ENCODE results near the gene GSTT4.
"Not testable (repeated sequence)": the region's sequence is repeated elsewhere in the genome, so short reads cannot be mapped to it uniquely, and the experiment has no call there.

GSTT4 gene

DNA sequence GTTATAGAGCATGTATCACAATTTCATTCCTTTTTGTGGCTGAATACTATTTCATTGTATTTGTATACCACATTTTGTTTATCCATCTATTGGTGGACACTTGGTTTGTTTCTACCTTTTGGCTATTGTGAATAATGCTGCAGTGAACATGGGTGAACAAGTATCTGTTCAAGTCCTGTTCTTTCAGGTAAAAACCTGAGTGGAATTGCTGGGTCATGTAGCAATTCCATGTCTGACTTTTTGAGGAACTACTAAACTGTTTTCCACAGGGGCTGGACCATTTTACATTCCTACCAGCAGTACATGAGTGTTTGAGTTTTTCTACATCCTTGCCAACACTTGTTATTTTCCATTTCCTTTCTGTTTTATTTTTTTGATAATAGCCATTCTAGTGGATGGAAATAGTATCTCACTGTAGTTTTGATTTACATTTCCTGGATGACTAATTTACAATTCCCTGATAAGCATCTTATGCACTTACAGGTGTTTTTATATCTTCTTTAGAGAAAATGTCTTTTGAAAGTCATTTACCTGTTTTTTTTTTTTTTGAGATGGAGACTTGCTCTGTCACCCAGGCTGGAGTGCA, 18.0 kb upstream of the GSTT4 start:
- no peak for DNase-seq

DNA sequence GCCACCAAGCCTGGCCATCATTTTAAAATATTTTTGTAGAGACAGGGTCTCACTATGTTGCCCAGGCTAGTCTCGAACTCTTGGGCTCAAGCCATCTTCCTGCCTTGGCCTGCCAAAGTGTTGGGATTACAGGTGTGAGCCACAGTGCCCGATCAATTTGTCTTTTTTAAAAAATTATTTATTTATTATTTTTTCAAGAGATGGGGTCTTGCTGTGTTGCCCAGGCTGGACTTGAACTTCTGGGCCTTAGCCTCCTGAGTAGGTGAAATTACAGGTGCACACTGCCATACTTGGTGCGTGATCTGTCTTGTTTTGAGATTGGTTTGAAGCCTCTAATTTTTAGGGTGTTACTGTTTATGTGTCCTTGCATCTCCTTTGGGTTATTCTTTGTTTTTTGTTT, 16.1 kb upstream of the GSTT4 start:
- DNase-seq, result no peak

DNA sequence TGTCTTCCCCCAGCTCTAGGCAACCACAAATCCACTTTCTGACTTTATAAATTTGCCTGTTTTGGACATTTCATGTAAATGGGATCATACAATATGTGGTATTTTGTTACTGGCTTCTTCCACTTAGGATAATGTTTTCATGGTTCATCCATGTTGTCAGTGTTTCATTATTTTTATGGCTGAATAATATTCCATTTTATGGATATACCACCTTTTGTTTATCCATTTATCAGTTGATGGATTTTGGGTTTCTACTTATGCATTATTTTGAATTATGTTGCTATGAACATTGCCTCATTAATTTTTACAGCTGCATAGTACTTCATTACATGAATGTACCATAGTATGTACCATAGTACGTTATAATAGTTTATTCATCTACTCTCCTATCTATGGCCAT, 10.9 kb upstream of the GSTT4 start:
- DNase-seq, result no peak

DNA sequence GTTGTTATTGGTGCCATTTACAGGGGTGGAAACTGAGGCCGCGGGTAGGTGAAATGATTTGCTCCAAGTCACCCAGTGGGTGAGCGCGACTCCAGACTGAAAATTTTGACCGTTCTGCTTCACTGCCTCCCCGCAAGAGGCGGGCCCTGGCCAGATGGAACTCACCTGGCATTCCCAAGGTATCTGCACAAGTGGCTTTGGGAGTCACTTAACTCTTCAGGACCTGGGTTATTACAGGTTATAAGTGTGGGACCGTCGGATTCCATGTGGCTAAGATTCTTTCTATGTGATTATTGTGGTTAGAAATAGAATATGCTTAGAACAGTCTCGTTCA, 6.4 kb upstream of the GSTT4 start:
- DNase-seq, result no peak

DNA sequence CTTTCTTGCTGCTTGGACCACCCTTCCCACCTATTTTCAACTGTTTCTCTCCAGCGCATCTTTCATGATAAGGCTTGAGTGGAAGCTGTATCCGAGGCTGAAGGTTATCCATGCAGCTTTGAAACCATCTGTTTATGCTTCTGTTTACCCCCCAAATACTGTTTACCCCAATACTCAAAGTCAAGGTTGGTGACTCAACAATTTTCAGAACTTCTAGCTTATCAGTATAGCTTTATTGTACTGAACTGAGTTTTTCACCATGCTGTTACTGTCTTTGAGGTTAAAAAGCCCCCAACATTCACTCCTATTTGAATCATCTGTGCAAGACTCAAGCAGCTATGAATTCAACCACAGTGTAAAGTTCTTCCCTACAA, 4.8 kb upstream of the GSTT4 start:
- DNase-seq, result no peak

DNA sequence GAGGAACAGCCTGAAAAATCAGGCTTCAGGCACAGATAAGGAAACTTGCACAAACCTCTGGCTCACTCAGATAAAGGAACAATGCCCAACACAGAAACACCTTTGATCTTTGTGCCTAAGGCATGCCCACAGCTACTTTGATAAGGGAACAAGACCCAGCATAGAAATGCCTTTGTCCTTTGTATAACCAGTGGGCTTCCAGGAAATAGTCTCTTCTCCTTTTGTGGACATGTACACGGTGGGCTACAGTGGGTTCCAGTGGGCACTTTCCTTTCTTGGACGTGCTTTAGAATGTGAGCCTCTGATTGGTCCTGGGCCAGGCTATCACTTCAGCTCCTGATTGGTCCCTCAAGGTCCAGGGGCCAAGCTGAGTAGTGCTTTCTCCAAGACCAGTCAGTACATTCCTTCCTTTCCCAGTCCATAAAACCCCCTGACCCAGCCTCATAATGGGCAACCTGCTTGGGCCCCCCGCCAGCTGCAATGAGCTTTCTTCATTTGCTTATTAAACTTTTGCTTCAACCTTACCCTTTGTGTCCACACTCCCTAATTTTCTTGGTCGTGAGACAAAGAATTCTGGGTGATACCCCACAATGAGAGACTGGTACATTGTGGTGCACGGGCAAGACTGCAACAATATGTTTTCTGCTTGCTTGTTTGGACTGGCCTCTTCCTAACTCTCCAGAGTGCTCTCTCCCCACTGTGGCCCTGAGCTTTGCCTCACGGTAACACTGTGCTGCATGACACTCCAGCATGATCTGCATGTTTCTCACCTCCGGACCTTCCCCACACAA, 4.2 kb upstream of the GSTT4 start:
- no peak for DNase-seq

DNA sequence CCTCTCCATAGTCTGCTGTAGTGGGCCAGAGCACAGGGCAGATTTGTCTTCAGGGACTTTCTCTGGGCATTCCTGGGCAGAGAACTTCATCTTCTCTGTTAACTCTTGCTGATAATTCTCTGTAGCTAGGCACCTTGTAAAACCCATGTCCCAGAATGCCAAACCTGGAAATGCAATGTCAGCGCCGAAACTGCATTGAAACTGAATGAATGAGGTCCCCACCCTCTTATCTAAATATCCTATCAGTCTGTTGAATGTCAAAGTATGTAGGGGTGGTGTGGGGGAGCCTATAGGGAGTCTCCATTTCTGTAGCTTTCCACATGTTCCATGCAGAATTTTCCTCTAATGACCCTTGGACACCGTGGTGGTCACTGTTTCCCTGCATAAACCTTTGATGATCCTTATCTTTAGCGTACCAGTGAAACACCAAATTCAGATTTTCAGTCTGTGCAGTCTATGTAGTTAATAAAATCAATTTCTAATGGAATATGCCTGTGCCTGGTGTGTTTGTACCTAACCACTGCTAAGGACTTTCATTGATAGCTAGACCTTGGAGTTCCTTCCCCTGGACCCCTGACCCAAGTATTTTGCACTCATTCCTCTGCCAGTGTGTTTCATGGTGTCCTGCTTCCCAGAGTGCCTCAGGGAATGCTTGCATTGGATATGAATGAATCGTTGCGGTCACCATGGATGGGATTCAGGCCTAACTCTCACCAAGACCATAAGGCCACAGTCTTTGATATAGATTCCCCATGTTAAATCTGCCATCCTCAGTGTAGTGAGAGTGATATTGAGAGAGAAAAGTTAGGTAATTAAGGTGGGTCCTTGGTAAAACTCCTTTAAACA, 3.4 kb upstream of the GSTT4 start:
- DNase-seq, result no peak

DNA sequence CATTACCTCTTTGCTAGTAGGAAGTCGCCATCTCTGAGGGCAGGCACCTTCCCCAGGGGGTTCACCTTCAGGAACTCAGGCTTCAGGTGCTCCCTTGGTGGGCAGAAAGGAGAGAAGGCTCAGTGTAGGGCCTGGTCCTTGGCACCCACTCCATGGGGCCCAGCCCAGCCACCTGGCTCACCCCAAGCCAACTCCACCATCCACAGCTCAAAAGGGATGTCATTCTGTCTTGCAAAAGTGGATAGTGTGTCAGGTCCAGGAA, 2.7 kb upstream of the GSTT4 start:
- DNase-seq, result no peak

DNA sequence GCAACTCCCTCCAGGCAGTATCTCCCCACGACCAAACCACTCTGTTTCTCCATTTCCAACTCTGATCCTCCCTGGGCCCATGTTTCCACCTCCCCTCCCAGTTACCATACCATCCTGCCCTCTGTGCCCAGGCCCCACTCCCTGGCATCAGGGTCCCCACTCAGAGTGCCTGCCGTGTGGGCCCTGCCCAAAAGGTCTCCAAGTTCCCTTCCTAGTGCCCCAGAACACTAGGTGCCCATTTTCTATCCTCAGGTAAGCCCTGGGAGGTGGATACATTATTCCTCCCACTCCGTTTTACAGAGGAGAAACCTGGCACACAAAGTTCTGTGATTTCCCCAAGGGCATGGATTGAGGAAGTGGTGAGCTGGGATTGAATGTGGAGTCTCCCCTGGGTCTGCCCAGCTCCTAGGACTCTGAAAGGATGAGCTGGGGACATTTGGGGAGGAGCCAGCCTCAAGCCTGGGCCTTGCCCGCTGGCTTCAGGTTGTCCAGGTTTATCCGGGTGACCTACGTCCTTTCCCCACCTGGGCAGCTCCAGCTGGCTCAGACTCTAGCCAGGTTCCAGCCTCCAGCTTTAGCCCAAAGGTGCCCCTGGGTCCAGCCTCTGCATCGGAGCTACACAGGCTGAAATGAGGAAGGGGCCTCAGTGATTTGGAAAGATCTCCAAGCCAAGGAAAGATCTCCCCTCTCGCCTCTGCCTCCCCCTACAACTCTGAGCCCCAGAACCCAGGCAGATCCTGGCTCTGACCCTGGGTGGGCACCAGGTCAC, 2.2 kb upstream of the GSTT4 start:
- DNase-seq, result no peak

DNA sequence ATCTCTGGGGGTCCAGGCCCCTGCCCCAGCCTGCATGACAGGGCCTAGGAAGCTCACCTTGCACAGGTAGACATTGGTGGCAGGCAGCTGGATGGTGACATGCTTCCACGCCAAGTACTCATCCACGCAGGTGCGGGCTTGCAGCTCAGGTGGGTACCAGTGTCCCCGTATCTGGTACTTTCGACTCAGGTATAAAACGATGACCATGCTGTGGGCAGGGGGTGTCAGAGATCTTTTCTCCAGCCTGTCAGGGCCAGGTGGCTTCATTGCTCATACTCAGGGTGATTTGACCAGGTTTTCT, 1.6 kb upstream of the GSTT4 start:
- DNase-seq, result no peak

DNA sequence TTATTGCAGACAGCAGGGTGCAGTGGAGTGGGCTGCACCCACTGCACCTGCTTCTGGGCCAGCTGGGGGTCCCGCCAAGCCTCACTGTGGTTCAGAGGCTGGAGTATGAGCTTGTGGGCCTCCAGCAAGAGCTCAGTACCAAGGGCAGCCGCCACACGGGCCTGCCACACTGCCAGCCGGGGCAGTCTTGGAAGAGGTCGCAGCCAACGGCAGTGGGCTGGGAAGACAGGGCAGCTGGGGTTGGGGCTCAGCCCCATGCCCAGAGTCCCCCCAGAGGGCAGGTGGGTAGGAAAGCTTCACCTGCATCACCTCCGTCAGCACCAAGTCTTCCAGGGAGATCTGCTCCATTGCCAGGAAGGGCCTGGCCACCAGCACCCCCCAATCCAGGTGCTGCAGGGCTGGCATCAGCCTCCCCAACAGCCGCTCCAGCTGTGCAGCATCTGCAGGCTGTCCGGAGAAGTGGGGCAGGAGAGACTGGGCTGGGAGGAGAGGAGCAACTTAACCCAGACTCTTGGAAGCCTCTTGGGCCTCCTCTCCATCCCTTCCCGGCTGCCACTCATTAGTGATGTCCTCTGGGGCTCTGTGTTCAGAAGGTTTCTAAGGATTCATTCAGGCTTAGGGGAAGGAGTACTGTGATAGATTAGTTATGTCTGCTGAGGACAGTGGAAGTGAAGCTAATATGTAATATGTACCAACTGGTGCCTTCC, 1.1 kb upstream of the GSTT4 start:
- DNase-seq, result no peak

DNA sequence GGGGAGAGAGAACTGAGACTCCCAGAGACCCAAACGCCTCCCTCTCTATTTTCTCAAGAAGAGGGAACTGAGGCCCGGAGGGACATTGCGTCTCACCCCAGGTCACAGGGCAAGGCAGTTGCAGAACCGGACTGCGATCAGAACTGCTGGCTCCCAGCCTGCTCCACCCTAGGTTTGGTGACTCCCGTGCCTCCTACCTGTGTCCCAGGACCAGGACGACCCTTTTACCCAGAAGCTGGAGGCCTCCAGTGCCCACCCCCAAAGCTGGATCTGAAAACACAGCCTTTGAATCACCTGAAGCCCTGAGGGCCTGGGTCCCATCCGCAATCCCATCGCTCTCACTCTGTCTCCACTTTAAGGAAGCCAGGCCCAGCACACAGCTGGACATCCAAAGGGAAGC, 1.4 kb downstream of the GSTT4 start:
- DNase-seq, result no peak

DNA sequence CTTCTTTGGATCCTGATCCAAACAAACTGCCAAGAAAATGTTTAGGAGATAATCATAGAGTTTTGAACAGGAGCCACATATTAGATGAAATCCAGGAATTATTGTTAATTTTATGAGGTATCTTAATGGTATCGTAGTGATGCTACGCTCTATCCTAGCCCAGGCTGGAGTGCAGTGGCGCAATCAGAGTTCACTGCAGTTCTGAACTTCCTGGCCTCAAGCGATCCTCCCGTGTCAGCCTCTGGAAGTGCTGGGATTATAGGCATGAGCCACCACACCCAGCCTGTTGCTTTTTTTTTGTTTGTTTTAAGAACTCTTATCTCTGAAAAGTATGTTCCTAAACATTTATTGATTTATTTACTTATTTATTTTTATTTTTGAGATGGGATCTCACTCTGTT, 2.4 kb downstream of the GSTT4 start:
- DNase-seq, result no peak

DNA sequence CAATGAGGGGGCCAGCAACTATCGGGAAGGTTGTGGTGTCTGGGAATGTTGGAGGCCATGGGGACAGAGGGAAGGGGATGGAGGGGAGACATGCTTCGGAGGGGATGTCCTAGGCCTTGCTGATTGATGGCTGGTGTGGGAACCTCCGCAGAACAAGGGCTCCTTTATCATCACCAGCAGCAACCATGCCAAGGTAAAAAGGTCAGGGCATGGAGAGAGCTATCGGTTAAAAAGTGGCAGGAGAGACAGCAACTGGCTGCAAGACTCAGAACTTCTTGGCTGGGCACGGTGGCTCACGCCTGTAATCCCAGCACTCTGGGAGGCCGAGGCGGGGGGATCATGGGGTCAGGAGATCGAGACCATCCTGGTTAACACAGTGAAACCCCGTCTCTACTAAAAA, 3.0 kb downstream of the GSTT4 start:
- no peak for DNase-seq

DNA sequence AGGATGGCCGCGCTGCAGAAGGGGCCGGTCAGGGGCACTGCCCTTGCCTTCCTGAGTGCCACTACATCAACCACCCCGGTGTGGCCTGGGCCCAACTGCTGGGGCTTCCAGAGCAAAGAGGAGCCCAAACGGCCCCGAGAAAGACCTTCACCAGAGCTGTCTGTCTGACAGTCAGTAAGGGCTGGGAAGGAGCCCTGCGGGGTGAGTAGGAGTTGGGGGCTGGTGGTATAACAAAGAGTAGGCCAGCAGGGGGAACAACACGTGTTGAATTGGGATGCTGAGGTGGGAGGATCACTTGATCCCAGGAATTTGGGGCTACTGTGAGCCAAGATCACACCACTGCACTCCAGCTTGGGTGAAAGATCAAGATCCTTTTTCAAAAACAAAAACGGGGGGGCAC, 3.9 kb downstream of the GSTT4 start:
- no peak for DNase-seq

DNA sequence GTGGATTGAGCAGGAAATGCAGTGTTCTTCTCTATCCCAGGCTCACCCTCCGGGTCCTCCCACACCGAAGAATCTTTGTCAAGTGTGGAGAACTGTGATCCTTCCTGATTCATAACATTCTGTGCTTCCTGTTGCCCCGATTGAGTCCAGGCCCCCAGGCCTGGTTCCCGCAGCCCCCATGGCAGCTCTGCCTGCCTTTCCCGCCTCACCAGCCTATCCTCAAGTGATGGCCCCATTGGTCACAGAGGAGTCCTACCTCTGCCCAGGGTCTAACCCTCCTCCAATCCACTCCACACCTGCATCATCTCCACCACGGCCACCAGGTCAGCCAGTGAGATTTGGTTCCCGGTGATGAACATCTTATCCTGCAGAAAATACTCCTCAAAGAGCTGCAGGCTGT, 5.5 kb downstream of the GSTT4 start:
- DNase-seq, result not testable (repeated sequence)

DNA sequence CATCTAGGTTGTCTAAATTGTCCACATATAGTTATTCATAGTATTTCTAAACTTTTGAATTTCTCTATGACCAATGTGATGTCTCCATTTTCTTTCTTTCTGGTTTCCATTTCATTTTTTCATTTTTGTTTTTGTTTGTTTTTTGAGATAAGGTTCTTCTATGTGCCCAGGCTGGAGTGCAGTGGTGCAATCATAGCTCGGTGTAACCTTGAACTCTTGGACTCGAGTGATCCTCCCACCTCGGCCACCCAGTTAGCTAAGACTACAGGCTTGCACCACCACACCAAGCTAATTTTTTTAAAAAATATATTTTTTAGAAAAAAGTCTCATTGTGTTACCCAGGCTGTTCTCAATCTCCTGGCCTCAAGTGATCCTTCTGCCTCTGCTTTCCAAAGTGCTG, 8.2 kb downstream of the GSTT4 start:
- DNase-seq, result no peak

DNA sequence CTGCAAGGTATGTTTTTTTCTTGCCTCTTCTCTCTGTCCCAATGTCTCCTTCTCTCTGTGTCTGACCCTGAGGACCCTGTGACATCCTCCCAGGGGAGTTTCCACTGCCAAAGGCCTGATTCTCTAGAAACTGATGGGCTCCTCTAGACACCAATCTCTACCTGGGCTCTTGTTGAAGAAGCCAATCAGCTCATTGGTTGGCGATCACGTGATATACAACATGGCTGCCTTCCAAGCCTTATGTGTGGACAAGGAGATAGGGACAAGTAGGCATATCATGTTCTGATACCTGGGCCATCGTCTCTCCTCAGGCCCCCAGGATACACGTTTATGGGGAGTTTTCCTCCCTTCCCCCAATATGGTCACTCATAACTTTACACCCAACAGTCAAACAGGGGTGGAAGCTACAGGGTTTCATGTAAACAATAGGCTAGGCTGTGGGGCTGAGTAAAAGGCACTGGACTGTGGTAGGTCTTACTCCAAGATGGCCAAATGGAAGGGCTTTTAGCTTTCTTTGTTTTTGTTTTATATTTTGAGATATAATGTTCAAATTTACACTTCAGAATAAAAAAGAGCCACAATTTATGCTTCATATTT, 11.6 kb downstream of the GSTT4 start:
- DNase-seq, result not testable (repeated sequence)

DNA sequence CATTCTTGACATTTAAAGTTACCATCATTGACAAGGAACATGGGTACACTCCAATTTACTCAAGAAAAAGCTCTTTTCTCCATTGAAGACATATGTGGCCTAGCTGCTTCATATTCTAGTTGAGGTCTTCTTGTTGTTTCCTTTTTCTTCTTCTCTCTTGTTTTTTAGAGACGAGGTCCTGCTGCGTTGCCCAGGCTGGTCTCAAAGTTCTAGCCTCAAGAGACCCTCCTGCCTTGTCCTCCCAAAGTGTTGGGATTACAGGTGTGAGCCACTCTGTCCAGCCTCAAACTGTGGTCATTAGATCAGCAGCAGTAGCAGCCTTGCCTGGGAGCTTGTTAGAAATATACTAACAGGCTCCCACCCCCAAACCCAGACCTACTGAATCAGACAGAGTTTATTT, 12.2 kb downstream of the GSTT4 start:
- DNase-seq, result not testable (repeated sequence)

DNA sequence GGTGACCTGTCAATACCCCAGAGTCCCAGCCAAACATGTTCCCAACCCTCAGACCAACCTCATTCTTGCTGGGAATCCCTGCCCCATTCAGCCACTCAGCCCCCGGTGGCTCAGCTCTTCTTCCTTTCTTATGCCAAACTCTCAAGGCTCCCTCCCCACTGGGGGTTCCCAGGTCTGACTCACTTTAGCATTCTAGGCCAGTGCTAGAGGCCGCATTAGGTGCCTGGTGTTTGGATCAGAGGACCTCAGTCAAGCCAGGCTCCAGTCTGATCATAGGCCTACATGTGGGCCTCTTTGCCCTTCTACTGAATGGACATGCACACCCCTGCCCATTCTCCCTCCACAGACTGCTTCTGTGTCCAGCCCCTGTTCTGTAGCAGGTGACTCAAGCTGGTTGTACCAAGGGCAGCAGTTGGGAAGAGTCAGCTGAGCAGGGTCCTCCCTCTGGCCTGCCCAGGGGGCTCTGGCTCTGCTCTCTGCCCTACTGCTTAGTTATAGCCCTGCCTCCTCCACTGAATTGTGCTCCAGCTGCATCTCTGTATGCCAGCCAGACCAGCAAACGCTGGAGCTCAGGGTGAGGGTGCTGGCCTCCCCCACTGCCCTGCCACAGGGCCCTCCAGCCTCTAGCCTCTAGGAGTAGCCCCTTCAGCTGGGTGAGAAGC, 15.5 kb downstream of the GSTT4 start:
- DNase-seq, result not testable (repeated sequence)

DNA sequence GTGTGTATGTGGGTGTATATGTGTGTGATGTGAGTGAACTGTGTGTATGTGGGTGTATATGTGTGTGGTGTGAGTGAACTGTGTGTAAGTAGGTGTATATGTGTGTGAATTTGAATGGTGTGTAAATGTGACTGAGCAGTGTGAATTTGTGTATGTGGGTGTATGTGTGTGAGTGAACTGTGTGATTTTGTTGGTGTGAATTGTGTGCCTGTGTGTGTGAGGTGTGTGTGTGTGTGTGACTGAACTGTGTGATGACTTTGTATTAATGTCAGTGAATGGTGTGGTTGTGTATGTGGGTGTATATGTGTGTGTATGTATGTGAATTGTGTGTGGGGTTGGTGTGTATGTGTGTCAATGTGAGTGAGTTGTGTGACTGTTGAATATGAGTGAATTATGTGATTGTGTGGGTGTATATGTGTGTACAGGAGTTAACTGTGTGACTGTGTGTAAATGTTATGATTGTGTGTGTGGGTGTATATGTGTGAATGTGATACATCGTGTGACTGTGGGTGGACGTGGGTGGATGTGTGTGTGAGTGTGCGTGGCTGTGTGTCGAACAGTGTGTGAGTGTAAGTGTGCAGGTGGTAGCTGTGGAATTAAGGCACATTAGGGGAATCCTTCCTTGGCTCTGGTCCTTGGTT, 18.6 kb downstream of the GSTT4 start:
- not testable (repeated sequence) for DNase-seq

DNA sequence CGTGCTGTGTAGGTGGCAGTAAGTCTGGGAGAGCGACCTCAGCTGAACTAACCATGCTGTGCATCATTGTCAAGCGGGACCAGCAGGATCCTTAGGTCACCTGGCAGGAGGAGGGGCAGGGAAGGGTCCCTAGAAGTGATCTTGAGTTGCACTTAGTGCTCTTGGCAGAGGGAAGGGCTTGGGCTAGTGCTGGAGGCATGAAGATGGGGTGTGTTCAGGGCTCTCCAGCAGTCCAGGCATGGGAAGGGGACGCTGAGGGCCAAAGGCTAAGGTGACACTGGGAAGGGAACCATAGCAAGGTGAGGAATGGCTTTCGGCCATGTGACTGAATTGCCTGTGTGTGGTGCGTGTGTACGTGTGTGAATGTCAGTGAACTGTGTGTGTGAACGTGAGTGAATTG, 19.2 kb downstream of the GSTT4 start:
- DNase-seq, result not testable (repeated sequence)
